Erythroblast (primary cell): ENCODE results near the gene CCDC51.

Source experiments
- DNase-seq, 2 experiments: peaks; one replicate each; lab custom pipeline; 2025; lab: John Stamatoyannopoulos, UW
- GATA1 ChIP-seq: IDR thresholded peaks from 2 replicates; pipeline ENCODE4 v1.6.1; 2011; ENCODE audit warnings: low read depth, mild to moderate bottlenecking, control low read depth, low read length, moderate library complexity
- POLR2A ChIP-seq: IDR thresholded peaks from 2 replicates; pipeline ENCODE4 v1.6.1; 2011; ENCODE audit warnings: mild to moderate bottlenecking, low read length

Gene CCDC51

GRCh38 chr3:48434591-48435222 is 5.2 kb downstream of the CCDC51 start:
- peak; percentile 26 to 54 for DNase-seq
- TF ChIP-seq POLR2A (no peak), GATA1 (no peak)

GRCh38 chr3:48433472-48434118 is 6.3 kb downstream of the CCDC51 start:
- TF ChIP-seq GATA1 (no peak), POLR2A (no peak)
- DNase-seq, result no peak

GRCh38 chr3:48432411-48433371 is 7.2 kb downstream of the CCDC51 start:
- DNase-seq, result peak in 1 of 2 experiments; percentile 24
- TF ChIP-seq POLR2A (no peak), GATA1 (no peak)

GRCh38 chr3:48431224-48432029 is 8.5 kb downstream of the CCDC51 start:
- TF ChIP-seq POLR2A (no peak), GATA1 (no peak)
- DNase-seq, result no peak

- no peak for DNase-seq
- TF ChIP-seq GATA1 (no peak), POLR2A (no peak)
These were observed 9.2 kb downstream of the CCDC51 start for GRCh38 chr3:48430708-48431101.

- no peak for DNase-seq
- TF ChIP-seq GATA1 (no peak), POLR2A (no peak)
These were observed 9.8 kb downstream of the CCDC51 start, which contains the start of gene PLXNB1 for GRCh38 chr3:48429960-48430707. Gene PLXNB1, minus strand, starts transcription at chr3:48430086. Its CDS starts 5,475 bp downstream, at chr3:48424611.

GRCh38 chr3:48429317-48429959 is 10.5 kb downstream of the CCDC51 start:
- TF ChIP-seq GATA1 (no peak), POLR2A (no peak)
- DNase-seq, result peak; percentile 35 to 42

- DNase-seq, result no peak
- TF ChIP-seq POLR2A (no peak), GATA1 (no peak)
These were observed 11.2 kb downstream of the CCDC51 start for GRCh38 chr3:48428572-48429316.

GRCh38 chr3:48428088-48428571 is 11.8 kb downstream of the CCDC51 start:
- TF ChIP-seq GATA1 (no peak), POLR2A (no peak)
- no peak for DNase-seq

- TF ChIP-seq POLR2A, result no peak
- no peak for TF ChIP-seq GATA1
These were observed 12.3 kb downstream of the CCDC51 start for GRCh38 chr3:48427630-48427962.

GRCh38 chr3:48426944-48427629 is 12.8 kb downstream of the CCDC51 start:
- no peak for DNase-seq
- no peak for TF ChIP-seq POLR2A
- no peak for TF ChIP-seq GATA1

More at GRCh38 chr3:48427630-48427962, 12.3 kb downstream of the CCDC51 start:
- DNase-seq, result no peak
